OCI-LY7 (cell line): ENCODE results near the gene EDNRA. TPM values are rescaled to one million over a fixed set of nuclear protein-coding genes. Genes with fewer than 3 reads are reported as not detected.

Experiments
- BruUV-seq: library from RNA; stranded (reverse); fragments of 400-500 nt; replicated peaks from 2 replicates; lab custom pipeline; 2021; lab: Mats Ljungman, UMichigan
- CTCF ChIA-PET: fragments of 300-600 bp; sonication (Branson Sonifier 250); formaldehyde crosslinking; loops from one replicate; lab custom pipeline; 2022; ENCODE audit warnings: antibody characterized with exemption; ENCODE audit not compliant: unreplicated experiment; lab: Charles Lee
- POLR2A ChIA-PET: fragments of 300-600 bp; sonication (Branson Sonifier 250); formaldehyde crosslinking; loops from one replicate; lab custom pipeline; 2022; ENCODE audit warnings: antibody characterized with exemption; lab: Charles Lee
- DNase-seq: peaks from one replicate; pipeline ENCODE4 v3.0.0-alpha.2; 2015; ENCODE audit warnings: low spot score
- H2AFZ ChIP-seq: fragments of 200-600 bp; sonication (generic), shearing (Covaris generic); 2 replicates; pipeline ENCODE4 v1.6.1; 2014; ENCODE audit warnings: mild to moderate bottlenecking, antibody characterized with exemption, low read length, moderate library complexity
- H3K27ac ChIP-seq: fragments of 200-600 bp; sonication (generic); 2 replicates; pipeline ENCODE4 v1.5.1; 2014; ENCODE audit warnings: mixed run types, low read depth, mild to moderate bottlenecking, moderate library complexity, low read length, inconsistent platforms; ENCODE audit not compliant: poor library complexity, severe bottlenecking
- H3K36me3 ChIP-seq: fragments of 200-600 bp; sonication (generic); 2 replicates; pipeline ENCODE4 v1.6.1; 2014; ENCODE audit warnings: mild to moderate bottlenecking, antibody characterized with exemption, low read length, moderate library complexity, mixed read lengths; ENCODE audit not compliant: insufficient read depth
- H3K4me1 ChIP-seq: fragments of 200-600 bp; sonication (generic); 2 replicates; pipeline ENCODE4 v1.5.1; 2014; ENCODE audit warnings: mild to moderate bottlenecking, low read length; ENCODE audit not compliant: insufficient read depth, poor library complexity, severe bottlenecking
- H3K4me2 ChIP-seq: fragments of 200-600 bp; sonication (generic); 2 replicates; pipeline ENCODE4 v1.6.1; 2014; ENCODE audit warnings: mild to moderate bottlenecking, low read length
- H3K4me3 ChIP-seq: fragments of 200-600 bp; sonication (generic); 2 replicates; pipeline ENCODE4 v1.5.1; 2014; ENCODE audit warnings: mild to moderate bottlenecking, low read depth, low read length; ENCODE audit not compliant: poor library complexity, severe bottlenecking
- H3K79me2 ChIP-seq: fragments of 200-600 bp; sonication (generic); 2 replicates; pipeline ENCODE4 v1.6.1; 2016; ENCODE audit warnings: low read depth, mild to moderate bottlenecking, low read length, moderate library complexity, mixed read lengths; ENCODE audit not compliant: insufficient read depth
- H3K9me2 ChIP-seq: fragments of 200-600 bp; sonication (generic); 2 replicates; pipeline ENCODE4 v1.6.1; 2016; ENCODE audit warnings: mild to moderate bottlenecking, low read length, mixed read lengths; ENCODE audit not compliant: insufficient read depth
- H3K9me3 ChIP-seq: fragments of 200-600 bp; sonication (generic); 2 replicates; pipeline ENCODE4 v1.6.1; 2014; ENCODE audit warnings: mild to moderate bottlenecking, mixed run types, low read length, mixed read lengths
- H4K20me1 ChIP-seq: fragments of 200-600 bp; sonication (generic); 2 replicates; pipeline ENCODE4 v1.6.1; 2014; ENCODE audit warnings: mild to moderate bottlenecking, antibody characterized with exemption, low read length, moderate library complexity, mixed read lengths; ENCODE audit not compliant: insufficient read depth
- EZH2phosphoT487 ChIP-seq: fragments of 200-600 bp; sonication (generic); IDR thresholded peaks from 2 replicates; pipeline ENCODE4 v1.6.1; 2018; ENCODE audit warnings: low read depth, borderline replicate concordance, mild to moderate bottlenecking, mixed run types, antibody characterized with exemption, low read length, moderate library complexity, mixed read lengths
- intact Hi-C: fragments of 100-400 bp; cut with micrococcal nuclease; formaldehyde crosslinking; loops from one replicate; pipeline ENCODE4 v1.10.0; 2022; ENCODE audit not compliant: unreplicated experiment
- total RNA-seq, 2 experiments: library from RNA; depleted of rRNA in 1 of 2; stranded (reverse); fragments of >200 nt in 1 of 2; shearing (Covaris generic) in 1 of 2; gene quantifications; 2 replicates each; pipeline ENCODE4 v1.2.3, GENCODE V29; 2014 to 2022
- TF ChIP-seq, protein P1 (sequence below): fragments of 200-600 bp; sonication (generic); conservative IDR thresholded peaks from 2 replicates; pipeline ENCODE4 v1.5.1; 2014; ENCODE audit warnings: mild to moderate bottlenecking, antibody characterized with exemption, low read length, moderate library complexity, mixed read lengths

Gene EDNRA
- total RNA-seq, 2 experiments from 2014 or later: not detected

DNA sequence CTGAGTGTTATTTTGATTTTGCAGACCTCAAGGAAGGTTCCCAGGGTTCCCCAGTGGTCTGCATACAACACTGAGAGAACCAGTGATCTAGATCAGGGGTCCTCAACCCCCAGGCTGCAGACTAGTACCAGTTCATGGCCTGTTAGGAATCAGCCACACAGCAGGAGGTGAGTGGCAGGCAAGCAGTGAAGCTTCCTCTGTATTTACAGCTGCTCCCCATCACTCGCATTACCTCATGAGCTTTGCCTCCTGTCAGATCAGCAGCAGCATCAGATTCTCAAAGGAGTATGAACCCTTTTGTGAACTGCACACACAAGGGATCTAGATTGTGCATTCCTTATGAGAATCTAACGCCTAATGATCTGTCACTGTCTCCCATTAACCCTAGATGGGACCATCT is 28.5 kb downstream of the EDNRA start:
- no peaks in the 10 kb centered on the region for H3K9me3 ChIP-seq
- no peak overlapping the region for H3K4me3 ChIP-seq
- H3K9me2 ChIP-seq: no peaks in the 10 kb centered on the region
- no peak overlapping the region for H3K4me2 ChIP-seq
- no peak overlapping the region for H3K27ac ChIP-seq
- H3K4me1 ChIP-seq: no peaks in the 10 kb centered on the region
- ChIA-PET POLR2A (interaction anchor here (0.8 kb wide), 1 partner anchor 275 kb away, joined by 3 read pairs; no protein-coding TSS in a partner anchor), CTCF (interaction anchor here (1.6 kb wide), 1 partner anchor 9 kb away, joined by 3 read pairs; no protein-coding TSS in a partner anchor)
- DNase-seq: no peak
- no TSS peak for BruUV-seq
- TF ChIP-seq EZH2phosphoT487: no peak
- TF ChIP-seq, protein P1, sequence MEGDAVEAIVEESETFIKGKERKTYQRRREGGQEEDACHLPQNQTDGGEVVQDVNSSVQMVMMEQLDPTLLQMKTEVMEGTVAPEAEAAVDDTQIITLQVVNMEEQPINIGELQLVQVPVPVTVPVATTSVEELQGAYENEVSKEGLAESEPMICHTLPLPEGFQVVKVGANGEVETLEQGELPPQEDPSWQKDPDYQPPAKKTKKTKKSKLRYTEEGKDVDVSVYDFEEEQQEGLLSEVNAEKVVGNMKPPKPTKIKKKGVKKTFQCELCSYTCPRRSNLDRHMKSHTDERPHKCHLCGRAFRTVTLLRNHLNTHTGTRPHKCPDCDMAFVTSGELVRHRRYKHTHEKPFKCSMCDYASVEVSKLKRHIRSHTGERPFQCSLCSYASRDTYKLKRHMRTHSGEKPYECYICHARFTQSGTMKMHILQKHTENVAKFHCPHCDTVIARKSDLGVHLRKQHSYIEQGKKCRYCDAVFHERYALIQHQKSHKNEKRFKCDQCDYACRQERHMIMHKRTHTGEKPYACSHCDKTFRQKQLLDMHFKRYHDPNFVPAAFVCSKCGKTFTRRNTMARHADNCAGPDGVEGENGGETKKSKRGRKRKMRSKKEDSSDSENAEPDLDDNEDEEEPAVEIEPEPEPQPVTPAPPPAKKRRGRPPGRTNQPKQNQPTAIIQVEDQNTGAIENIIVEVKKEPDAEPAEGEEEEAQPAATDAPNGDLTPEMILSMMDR: no peak
- H4K20me1 ChIP-seq: no peaks in the 10 kb centered on the region
- no peaks in the 10 kb centered on the region for H3K36me3 ChIP-seq
- H3K79me2 ChIP-seq: no peaks in the 10 kb centered on the region
- H2AFZ ChIP-seq: no peak overlapping the region
- intact Hi-C loops: no loop called here

DNA sequence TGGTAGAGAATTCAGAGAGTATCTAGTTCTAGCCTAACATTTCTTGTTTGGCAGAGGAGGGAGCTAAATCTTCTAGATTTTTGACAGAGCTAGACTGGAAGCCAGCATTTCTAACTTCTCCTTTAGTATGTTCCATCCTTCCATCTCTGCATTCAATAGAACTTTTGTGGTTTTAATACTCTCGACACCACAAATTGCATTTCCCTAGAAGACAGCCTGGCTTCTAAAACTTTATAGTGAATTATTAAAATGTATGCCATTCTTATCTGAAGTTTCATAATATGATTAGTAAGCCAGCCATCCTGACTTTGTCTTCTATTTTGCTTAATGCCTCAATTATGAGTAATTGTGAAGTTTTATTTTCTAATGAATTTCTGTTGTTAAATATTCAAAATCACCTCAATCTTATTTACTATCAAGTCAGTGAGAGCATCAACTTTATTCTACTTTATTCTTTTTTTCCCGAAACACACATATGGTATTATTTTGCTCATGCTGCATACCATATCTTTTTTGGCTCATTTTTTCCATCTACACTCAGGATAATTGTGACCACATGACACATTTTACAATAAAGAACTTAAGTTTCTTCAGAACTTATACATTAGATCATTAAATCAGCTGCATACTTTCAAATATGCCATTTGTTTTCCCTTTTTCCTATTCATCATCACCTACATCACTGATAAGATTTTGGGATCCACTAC is 30.2 kb downstream of the EDNRA start:
- no peak for DNase-seq
- no peaks in the 10 kb centered on the region for H3K9me2 ChIP-seq
- no peak overlapping the region for H3K4me3 ChIP-seq
- no peaks in the 10 kb centered on the region for H3K9me3 ChIP-seq
- ChIA-PET POLR2A (interaction anchor here (0.7 kb wide), 1 partner anchor 111 kb away, joined by 3 read pairs; no protein-coding TSS in a partner anchor), CTCF (no interaction called here)
- H3K79me2 ChIP-seq: no peaks in the 10 kb centered on the region
- H2AFZ ChIP-seq: no peak overlapping the region
- no TSS peak for BruUV-seq
- no peaks in the 10 kb centered on the region for H3K4me1 ChIP-seq
- H3K36me3 ChIP-seq: no peaks in the 10 kb centered on the region
- no peak overlapping the region for H3K4me2 ChIP-seq
- no peak for TF ChIP-seq EZH2phosphoT487
- TF ChIP-seq, protein P1: no peak
- H4K20me1 ChIP-seq: no peaks in the 10 kb centered on the region
- no peak overlapping the region for H3K27ac ChIP-seq
- intact Hi-C loops: no loop called here

DNA sequence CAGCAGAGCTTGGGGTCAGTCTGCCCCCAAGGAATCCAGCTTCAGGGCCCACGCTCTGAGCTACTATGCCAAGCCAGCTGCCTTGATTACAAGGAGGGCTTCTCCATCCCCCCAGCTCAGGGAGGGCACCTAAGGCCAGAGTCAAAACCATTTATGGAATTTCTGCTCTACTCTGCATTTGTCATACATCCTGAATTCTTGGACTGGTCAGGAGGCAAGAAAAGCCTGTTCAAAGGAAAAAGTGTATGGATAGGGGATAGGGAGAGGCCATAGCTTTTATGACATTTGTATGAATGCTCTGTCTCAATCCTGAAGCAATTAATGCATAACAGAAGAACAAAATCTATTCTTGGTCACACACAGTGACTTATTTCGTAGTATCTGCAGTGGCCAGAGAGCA is 32.2 kb downstream of the EDNRA start:
- Histone ChIP-seq H3K4me3 (no peak overlapping the region), H4K20me1 (no peaks in the 10 kb centered on the region), H3K4me1 (no peaks in the 10 kb centered on the region), H3K9me3 (no peaks in the 10 kb centered on the region), H3K36me3 (no peaks in the 10 kb centered on the region), H2AFZ (no peak overlapping the region), H3K4me2 (no peak overlapping the region), H3K27ac (no peak overlapping the region), H3K79me2 (no peaks in the 10 kb centered on the region), H3K9me2 (no peaks in the 10 kb centered on the region)
- intact Hi-C loops: no loop called here
- no peak for DNase-seq
- no peak for TF ChIP-seq EZH2phosphoT487
- TF ChIP-seq, protein P1: no peak
- ChIA-PET POLR2A (no interaction called here), CTCF (no interaction called here)
- no TSS peak for BruUV-seq
